GM13976 (cell line): ENCODE results near the gene TXNDC8.

Source experiments
- DNase-seq: peaks from one replicate; pipeline ENCODE4 v3.0.0; 2012; ENCODE audit warnings: low spot score
- CTCF ChIP-seq: IDR thresholded peaks from 2 replicates; pipeline ENCODE4 v1.5.1; 2012; ENCODE audit warnings: borderline replicate concordance, mild to moderate bottlenecking; ENCODE audit not compliant: insufficient read depth; ENCODE audit errors: extremely low read depth, missing control alignments, control extremely low read depth
- in situ Hi-C: fragments of 300-500 bp; cut with MboI; formaldehyde crosslinking; loops from one replicate; pipeline ENCODE4 v1.12.0; 2022; ENCODE audit warnings: low sequenced_read_pairs, mixed read lengths, inconsistent platforms; ENCODE audit not compliant: unreplicated experiment

TXNDC8 gene

GRCh38 chr9:110276781-110277180, 60.9 kb downstream of the TXNDC8 start:
- TF ChIP-seq CTCF = no peak
- in situ Hi-C loops = no loop called here
- DNase-seq = no peak

GRCh38 chr9:110270211-110270995, 67.3 kb downstream of the TXNDC8 start:
- DNase-seq = no peak
- no peak for TF ChIP-seq CTCF
- in situ Hi-C loops = no loop called here

- DNase-seq = no peak
- in situ Hi-C loops = no loop called here
- no peak for TF ChIP-seq CTCF
Observed at GRCh38 chr9:110266795-110267194, 70.9 kb downstream of the TXNDC8 start.

GRCh38 chr9:110261632-110262031, 76.0 kb downstream of the TXNDC8 start:
- TF ChIP-seq CTCF = no peak
- in situ Hi-C loops = no loop called here
- DNase-seq = no peak

- TF ChIP-seq CTCF = no peak
- in situ Hi-C loops = no loop called here
- no peak for DNase-seq
Observed at GRCh38 chr9:110260911-110261310, 76.8 kb downstream of the TXNDC8 start.

- no peak for TF ChIP-seq CTCF
- in situ Hi-C loops = no loop called here
- DNase-seq = no peak
Observed at GRCh38 chr9:110259566-110259965, 78.1 kb downstream of the TXNDC8 start.
